Lower leg skin (tissue), 3 donors: Measurements from ENCODE around the gene NNAT.

Experiments
- POLR2A ChIP-seq, 2 donors: fragments of 450-650 bp; IDR thresholded peaks; one replicate each; pipeline ENCODE4 v1.6.1; 2016 to 2017; ENCODE audit warnings: antibody characterized with exemption in 2 of 2, mild to moderate bottlenecking in 1 of 2, moderate library complexity in 1 of 2
- TF ChIP-seq, protein P1 (sequence below), 3 donors: fragments of 450-650 bp; IDR thresholded peaks; one replicate each; pipeline ENCODE4 v1.5.1; 2016; ENCODE audit warnings: antibody characterized with exemption in 3 of 3, mild to moderate bottlenecking in 3 of 3, moderate library complexity in 2 of 3

DNA sequence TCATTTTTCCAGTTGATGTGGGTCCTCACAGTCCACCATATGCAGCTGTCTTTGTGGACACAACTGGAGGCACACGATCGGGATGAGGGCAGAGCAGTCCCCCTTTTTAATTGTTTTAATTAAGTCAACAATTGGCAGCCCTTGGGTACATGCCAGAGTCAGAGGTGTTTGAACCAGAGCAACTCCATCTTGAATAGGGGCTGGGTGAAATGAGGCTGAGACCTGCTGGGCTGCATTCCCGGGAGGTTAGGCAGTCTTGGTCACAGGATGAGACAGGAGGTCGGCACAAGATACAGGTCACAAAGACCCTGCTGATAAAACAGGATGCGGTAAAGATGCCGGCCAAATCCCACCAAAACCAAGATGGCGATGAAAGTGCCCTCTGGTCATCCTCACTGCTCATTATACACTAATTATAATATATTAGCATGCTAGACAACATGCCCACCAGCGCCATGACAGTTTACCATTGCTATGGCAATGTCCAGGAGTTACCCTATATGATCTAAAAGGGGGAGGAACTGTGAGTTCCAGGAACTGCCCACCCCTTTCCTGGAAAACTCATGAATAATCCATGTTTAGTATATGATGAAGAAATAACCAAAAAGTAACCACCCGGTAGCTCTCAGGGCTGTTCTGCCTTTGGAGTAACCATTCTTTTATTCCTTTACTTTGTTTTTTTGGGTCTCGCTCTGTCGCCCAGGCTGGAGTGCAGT, 38.4 kb downstream of the NNAT start:
- TF ChIP-seq, protein P1, sequence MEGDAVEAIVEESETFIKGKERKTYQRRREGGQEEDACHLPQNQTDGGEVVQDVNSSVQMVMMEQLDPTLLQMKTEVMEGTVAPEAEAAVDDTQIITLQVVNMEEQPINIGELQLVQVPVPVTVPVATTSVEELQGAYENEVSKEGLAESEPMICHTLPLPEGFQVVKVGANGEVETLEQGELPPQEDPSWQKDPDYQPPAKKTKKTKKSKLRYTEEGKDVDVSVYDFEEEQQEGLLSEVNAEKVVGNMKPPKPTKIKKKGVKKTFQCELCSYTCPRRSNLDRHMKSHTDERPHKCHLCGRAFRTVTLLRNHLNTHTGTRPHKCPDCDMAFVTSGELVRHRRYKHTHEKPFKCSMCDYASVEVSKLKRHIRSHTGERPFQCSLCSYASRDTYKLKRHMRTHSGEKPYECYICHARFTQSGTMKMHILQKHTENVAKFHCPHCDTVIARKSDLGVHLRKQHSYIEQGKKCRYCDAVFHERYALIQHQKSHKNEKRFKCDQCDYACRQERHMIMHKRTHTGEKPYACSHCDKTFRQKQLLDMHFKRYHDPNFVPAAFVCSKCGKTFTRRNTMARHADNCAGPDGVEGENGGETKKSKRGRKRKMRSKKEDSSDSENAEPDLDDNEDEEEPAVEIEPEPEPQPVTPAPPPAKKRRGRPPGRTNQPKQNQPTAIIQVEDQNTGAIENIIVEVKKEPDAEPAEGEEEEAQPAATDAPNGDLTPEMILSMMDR (IDR thresholded peaks at IDR 0.05), result no peak
- no peak for TF ChIP-seq POLR2A (IDR thresholded peaks at IDR 0.05)
